ENCODE data around the gene ELOVL7.
"Not testable (repeated sequence)": the region's sequence is repeated elsewhere in the genome, so short reads cannot be mapped to it uniquely, and the experiment has no call there.

ELOVL7 gene

DNA sequence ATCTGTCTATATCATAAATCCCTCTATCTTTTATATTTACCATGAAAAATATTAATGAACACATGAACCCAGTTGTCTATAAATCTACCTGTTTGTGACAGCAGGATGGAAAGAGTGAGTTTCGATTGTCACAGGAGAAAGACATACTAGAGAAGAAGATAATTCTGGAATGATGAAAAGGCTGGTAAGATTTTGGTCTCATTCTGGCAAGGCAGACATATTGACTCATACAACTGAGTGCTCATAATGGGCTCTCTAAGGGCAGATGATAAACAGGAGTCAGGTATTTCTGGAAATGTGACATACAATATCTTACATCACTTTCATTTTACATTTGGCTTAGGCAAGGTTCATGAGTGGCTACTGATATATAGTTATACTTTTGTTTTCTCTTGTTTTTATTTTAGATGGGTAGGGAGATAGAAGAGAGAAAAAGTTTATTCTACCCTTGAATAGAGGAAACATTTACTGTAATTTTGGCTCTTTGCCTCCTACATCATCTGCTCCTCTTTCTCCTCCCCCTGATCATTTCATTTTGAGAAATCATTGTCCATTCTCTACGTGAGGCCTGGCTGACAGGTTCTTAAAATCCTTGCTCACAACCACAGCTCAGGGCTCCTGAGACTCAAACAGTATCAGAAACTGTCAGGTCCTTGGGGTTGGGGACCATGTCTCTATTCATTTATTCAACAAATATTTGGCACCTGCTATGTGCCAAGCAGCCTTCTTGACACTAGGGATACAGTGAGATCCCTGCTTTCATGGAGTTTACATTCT, 14.4 kb downstream of the ELOVL7 start:
- no peak for DNase-seq

DNA sequence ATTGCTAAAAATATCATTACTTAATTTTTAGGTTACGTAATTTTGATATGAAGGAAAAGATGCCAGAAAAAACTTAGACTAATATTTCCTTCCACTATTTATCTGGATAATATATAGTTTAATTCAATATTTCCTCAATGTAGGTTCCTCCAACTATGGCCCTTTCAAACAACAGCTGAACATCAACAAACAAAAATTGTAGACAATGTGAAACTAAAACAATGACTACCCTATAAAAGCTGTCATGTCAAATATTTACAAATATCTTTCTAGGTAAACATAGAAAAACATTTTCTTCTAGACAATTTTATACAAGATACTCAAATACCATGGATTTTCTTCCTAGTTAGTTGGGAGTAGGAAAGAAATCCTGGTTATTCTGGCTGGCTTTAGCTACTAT, 16.9 kb downstream of the ELOVL7 start:
- DNase-seq: no peak

DNA sequence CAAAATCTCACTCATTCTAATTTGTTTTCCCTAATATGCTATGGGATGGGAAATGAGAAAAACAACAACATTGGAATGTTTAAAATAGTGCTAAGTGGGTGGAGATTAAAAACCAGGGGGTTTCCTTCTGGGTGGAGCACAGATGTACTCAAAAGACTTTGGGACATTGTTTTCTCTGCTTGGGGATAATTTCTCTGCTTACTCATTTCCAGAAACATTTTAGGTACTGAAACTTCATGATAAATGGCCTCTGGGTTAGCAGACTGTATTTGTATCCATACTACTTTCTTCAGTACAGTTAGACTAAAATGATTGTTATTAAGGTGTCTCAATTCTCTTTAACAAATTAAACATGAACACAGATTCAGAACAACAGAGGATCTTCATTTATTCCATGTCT, 17.4 kb downstream of the ELOVL7 start:
- DNase-seq: no peak

- no peak for DNase-seq
Observed at GRCh38 chr5:60823574-60823973, 20.5 kb downstream of the ELOVL7 start.

GRCh38 chr5:60822285-60822556, 21.8 kb downstream of the ELOVL7 start:
- no peak for DNase-seq

DNA sequence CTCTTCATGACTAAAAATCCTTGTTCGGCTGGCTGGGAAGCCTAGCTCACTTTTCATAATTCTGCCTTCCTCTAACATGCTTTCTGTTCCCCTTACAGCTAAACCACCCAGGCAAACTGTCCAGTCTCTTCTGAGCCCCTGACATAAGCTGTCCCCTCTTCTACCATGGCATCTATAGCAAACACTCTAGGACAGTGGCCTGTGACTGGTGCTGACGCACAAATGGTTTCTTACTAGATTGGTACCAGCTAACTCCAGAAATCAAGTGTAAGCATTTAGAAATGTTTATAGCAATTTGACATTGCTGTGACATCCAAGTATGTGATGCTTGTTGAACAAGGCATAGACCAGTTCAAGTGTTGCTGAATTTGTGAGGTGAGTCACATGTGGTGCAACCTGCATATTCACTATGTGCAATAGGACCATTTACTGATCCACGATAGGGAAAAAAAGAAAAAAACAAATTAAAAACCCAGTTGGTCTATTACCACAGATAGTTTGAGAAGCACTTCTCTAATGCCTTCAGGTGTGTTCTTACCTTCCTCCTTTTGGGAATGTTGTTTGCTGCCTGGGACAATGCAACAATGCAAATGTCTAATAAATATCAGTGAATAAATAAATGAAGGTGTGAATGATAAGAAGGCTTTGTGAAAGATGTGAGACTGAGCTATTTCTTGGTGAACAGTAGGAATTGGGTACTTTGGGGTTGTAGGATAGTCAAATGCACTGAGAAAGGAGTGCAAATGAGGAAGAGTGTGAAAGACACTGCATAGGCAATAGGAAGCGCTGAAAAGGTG, 22.4 kb downstream of the ELOVL7 start:
- no peak for DNase-seq

DNA sequence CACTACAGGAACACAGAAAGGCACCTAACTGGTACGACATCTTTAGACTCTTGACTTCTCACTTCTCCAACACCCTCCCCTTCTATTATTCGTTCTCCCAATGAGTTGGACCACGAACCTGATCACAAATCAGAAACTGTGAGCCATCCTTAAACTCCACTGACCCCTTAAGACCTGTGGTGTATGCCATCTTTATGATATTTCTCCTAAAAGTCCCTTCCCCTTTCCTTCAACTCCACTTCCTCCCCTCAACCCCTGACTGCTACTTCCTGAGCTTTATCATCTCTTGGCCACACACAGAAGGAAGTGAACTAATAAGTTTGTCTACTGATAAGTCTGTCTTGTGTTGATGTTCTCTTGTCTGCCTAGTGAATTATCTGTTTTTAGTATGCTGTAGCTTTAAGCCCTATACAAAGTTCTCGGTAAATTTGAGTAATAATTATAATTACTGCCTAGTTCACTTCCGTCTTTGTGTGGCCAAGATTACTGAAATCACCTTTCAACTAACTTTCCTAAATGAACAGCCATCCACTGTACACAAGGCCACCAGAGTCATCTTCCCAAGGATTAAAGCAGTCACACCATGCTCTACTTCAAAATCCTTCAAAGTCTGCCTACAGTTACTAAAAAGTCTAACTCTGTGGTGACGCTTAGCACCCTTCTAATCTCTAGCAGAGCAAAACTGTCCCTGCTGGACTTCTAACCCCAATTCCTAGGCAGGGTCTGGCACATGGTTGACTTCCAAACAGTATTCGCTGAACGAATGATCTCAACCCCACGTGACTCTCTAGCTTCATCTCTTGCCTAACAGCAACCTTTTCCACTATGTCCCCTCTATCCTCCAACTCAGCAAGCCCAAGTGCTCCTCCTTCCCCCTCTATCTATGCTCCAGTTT, 23.2 kb downstream of the ELOVL7 start:
- DNase-seq: no peak

DNA sequence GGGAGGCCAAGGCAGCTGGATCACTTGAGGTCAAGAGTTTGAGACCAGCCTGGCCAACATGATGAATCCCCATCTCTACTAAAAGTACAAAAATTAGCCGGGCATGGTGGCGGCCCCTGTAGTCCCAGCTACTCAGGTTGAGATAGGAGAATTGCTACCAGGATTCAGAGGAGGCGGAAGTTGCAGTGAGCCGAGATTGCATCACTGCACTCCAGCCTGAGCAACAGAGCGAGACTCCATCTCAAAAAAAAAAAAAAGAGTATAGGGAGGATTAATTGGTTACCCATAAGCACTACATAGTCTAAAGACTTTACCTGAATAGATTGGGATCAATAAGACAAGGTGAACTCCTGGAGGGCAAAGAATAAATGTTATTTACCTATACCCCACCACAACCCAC, 27.9 kb downstream of the ELOVL7 start:
- not testable (repeated sequence) for DNase-seq

GRCh38 chr5:60814498-60814897, 29.6 kb downstream of the ELOVL7 start:
- no peak for DNase-seq

DNA sequence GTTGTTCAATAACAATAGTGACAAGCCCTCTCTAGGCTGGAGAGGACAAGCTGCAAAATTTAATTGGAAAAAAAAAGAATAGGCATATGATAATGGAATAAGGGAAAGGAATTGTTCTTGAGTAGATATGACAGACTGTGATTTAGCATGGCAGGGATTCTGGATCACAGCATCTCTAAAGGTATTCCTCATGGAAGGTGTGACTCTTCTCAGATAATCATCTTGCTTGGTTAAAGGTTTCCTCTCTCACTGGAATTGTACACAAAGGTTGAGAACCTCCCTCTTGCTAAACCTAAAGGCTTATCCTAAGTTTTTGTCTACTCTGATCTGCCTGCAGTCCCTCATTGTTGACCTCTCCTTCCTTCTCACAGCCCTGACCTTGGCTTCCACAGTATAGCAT, 31.6 kb downstream of the ELOVL7 start:
- no peak for DNase-seq

- no peak for DNase-seq
Observed at GRCh38 chr5:60811105-60811504, 33.0 kb downstream of the ELOVL7 start.

- DNase-seq: no peak
Observed at GRCh38 chr5:60810438-60811085, 33.5 kb downstream of the ELOVL7 start.

DNA sequence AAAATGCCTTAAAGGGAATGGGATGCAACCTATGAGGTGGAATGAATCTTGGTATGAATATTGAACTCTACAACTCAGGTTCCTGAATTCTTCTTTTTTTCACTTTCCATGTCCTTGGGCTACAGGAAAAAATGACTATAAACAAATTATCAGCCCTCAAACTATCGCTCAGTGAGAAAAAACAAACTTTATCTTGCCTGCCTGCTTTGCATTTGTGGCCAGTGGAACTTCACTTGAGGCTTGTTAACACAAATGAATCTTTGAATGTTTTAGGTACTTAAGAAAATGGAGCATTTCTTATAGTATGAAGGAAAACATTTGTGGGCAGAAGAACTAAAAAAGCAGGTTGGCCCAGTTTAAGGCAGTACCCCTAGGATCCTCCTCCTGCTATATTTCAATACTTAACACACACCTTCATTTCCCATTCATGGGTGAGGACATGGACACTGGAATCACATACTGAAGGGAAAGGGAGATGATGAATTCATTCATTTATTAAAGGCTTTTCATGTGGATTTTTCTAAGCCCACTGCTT, 34.1 kb downstream of the ELOVL7 start:
- DNase-seq: no peak

GRCh38 chr5:60806591-60807243, 37.4 kb downstream of the ELOVL7 start:
- no peak for DNase-seq

DNA sequence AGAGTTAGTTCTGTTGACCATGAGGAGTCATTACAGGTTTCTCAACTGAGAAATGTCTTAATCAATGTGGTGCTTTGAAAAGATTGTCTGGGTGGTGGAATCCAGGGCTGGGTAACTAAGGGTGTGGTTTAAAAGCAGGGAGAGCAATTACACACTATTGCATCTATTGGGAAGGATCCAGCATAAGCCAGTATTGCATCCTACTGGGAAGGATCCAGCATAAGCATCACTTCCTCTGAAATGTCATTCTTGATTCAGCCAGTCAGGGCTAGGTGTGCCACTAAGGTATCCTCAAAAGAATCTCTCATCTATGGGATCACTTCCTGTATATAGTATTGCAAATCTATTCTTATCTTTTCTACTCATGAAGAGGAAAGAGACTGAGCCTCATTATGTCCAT, 38.6 kb downstream of the ELOVL7 start:
- DNase-seq: no peak

GRCh38 chr5:60803712-60804111, 40.4 kb downstream of the ELOVL7 start:
- no peak for DNase-seq

GRCh38 chr5:60802986-60803385, 41.1 kb downstream of the ELOVL7 start:
- no peak for DNase-seq

DNA sequence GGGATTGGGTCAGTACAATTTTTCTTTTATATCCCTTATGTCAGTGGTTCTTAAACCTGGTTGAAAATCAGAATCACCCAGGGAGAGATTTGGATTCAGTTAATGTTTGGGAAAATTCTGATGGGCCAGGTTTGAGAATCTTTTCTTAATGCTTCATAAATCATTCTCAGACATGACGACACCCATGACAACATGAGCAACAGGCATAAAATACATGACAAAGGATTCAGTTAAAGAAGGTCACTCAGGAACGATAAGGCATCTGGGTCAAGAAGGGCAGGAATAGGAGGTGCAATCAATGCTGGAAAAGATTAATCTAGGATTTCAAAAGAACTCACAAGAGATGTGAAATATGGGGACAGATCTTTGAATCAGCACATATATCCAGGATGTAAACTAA, 41.8 kb downstream of the ELOVL7 start:
- DNase-seq: no peak

GRCh38 chr5:60797482-60798153, 46.5 kb downstream of the ELOVL7 start:
- no peak for DNase-seq

DNA sequence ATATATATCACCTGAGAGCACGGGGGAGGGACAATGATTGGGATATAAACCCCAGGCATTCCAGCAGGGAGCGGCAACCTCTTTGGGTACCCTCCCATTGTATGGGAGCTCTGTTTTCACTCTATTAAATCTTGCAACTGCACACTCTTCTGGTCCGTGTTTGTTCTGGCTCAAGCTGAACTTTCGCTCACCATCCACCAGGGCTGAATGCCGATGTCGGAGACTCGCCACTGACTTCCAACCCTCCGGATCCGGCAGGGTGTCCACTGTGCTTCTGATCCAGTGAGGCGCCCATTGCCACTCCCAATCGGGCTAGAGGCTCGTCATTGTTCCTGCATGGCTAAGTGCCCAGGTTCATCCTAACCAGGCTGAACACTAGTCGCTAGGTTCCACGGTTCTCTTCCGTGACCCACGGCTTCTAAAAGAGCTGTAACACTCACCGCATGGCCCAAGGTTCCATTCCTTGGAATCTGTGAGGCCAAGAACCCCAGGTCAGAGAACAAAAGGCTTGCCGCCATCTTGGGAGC, 48.6 kb downstream of the ELOVL7 start:
- not testable (repeated sequence) for DNase-seq

GRCh38 chr5:60794691-60795090, 49.4 kb downstream of the ELOVL7 start:
- DNase-seq: no peak

Measured in fibroblast of upper back skin (primary cell).